ENCODE results near the gene BRICD5.
A peak's percentile ranks its signal among the peaks of the same experiment; 100 is the strongest.

BRICD5 gene

DNA sequence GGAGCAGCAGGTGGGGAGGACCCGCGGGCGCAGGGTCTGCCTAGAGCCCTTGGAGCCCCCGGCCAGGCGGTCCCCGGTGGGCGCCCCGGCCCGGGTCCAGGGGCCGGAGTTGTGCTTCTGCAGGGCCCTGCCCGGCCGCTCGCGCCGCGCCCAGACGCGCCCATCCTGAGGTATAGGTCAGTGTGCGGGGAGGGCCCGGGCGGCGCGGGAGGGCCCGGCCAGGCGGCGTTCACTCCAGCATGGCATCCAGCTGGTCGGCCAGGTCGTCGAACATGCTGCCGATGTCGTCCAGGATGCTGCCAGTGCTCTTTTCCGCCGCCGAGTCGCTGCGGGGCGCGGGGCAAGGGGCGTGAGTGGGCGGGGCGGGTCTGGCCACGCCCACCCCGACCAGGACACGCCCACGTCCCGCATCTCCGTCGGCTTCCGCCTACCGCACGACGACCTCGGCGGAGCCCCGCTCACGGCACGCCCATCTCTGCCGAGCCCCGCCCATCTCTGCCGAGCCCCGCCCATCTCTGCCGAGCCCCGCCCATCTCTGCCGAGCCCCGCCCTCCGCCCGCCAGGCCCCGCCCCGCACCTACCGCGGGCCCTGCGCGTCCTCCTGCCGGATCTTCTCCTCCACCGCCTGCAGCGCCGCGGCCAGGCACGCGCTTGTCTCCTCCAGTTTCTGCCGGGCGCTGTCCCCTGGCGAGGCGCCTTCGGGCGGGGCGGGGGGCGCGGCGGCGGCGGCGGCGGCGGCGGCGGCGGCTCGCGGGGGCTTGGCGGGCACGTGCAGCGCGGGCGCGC is 32.1 kb downstream of the BRICD5 start:
- Histone ChIP-seq H3K36me3 (ENCODE audit: control insufficient read depth in 2 of 2, insufficient read depth in 1 of 2, low read length in 2 of 2) (peaks cover 0 to 50% of the 10 kb centered on the region in 2 experiments; a peak in 1 of 3 replicates), H3K9me3 (ENCODE audit: control insufficient read depth, insufficient read depth, low read depth, low read length) (no peaks in the 10 kb centered on the region), H3K4me1 (ENCODE audit: control insufficient read depth, insufficient read depth, low read length) (no peaks in the 10 kb centered on the region), H3K4me3 (ENCODE audit: low read depth, low read length) (no peak overlapping the region), H3K27ac (ENCODE audit: extremely low read depth, low read depth, low read length) (no peak overlapping the region)
- TF ChIP-seq KLF9 (tag by site-specific recombination; IDR thresholded peaks at IDR 0.05; ENCODE audit: low read depth) (peak; percentile 95), SP3 (tag by site-specific recombination; IDR thresholded peaks at IDR 0.05) (0 out of 2 replicates have a peak, but pooled peaks have one; percentile 26), KLF8 (tag by site-specific recombination; IDR thresholded peaks at IDR 0.05) (peak; percentile 97), KLF10 (tag by site-specific recombination; IDR thresholded peaks at IDR 0.05) (peak; percentile 89), KLF1 (tag by site-specific recombination; IDR thresholded peaks at IDR 0.05) (peak; percentile 36; the same call in 1 of the 2 replicates)
- TF ChIP-seq, protein P1, sequence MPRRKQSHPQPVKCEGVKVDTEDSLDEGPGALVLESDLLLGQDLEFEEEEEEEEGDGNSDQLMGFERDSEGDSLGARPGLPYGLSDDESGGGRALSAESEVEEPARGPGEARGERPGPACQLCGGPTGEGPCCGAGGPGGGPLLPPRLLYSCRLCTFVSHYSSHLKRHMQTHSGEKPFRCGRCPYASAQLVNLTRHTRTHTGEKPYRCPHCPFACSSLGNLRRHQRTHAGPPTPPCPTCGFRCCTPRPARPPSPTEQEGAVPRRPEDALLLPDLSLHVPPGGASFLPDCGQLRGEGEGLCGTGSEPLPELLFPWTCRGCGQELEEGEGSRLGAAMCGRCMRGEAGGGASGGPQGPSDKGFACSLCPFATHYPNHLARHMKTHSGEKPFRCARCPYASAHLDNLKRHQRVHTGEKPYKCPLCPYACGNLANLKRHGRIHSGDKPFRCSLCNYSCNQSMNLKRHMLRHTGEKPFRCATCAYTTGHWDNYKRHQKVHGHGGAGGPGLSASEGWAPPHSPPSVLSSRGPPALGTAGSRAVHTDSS (tag by site-specific recombination; IDR thresholded peaks at IDR 0.05): no peak
- TF ChIP-seq, protein P2, sequence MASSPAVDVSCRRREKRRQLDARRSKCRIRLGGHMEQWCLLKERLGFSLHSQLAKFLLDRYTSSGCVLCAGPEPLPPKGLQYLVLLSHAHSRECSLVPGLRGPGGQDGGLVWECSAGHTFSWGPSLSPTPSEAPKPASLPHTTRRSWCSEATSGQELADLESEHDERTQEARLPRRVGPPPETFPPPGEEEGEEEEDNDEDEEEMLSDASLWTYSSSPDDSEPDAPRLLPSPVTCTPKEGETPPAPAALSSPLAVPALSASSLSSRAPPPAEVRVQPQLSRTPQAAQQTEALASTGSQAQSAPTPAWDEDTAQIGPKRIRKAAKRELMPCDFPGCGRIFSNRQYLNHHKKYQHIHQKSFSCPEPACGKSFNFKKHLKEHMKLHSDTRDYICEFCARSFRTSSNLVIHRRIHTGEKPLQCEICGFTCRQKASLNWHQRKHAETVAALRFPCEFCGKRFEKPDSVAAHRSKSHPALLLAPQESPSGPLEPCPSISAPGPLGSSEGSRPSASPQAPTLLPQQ (tag by site-specific recombination; IDR thresholded peaks at IDR 0.05): no peak
- POLR2A ChIA-PET: no interaction called here
- CTCF ChIA-PET: no interaction called here

GRCh38 chr16:2177561-2177960 is 33.1 kb downstream of the BRICD5 start:
- ChIA-PET POLR2A (interaction anchor here (0.6 kb wide), 1 partner anchor 1452 kb away, joined by 3 read pairs; no protein-coding TSS in a partner anchor), CTCF (interaction anchor here (0.6 kb wide), 1 partner anchor 17 kb away, joined by 3 read pairs; no protein-coding TSS in a partner anchor)
- Histone ChIP-seq H3K9me3 (ENCODE audit: control insufficient read depth, insufficient read depth, low read depth, low read length) (no peaks in the 10 kb centered on the region), H3K4me3 (ENCODE audit: low read depth, low read length) (no peak overlapping the region), H3K27ac (ENCODE audit: extremely low read depth, low read depth, low read length) (no peak overlapping the region), H3K36me3 (ENCODE audit: control insufficient read depth in 2 of 2, insufficient read depth in 1 of 2, low read length in 2 of 2) (peaks cover 0 to 49% of the 10 kb centered on the region in 2 experiments; a peak in 1 of 3 replicates), H3K4me1 (ENCODE audit: control insufficient read depth, insufficient read depth, low read length) (no peaks in the 10 kb centered on the region)
- TF ChIP-seq ZNF791 (tag by site-specific recombination; IDR thresholded peaks at IDR 0.05) (no peak), KLF10 (tag by site-specific recombination; IDR thresholded peaks at IDR 0.05) (0 out of 2 replicates have a peak, but pooled peaks have one; percentile 23)

DNA sequence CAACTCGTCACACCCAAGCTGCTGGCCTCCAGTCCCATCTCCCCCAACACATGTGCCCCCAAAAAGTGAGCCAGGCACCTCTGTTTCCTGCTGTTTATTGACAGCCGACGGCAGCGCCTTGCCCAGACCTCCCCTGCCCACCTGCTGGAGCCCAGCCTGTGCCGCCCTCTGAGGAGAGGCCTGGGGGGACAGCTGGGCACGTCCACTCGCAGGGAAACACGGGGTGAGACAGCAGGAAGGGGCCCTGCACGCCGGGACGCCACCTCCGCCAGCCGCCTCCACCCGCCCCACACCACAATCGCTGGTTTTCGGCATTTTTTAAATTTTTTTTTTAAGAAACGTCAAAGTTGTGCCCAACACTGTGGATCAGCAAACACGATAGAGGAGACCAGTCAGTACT is 33.6 kb downstream of the BRICD5 start:
- H3K4me1 ChIP-seq (ENCODE audit: control insufficient read depth, insufficient read depth, low read length): no peaks in the 10 kb centered on the region
- peaks cover 0 to 50% of the 10 kb centered on the region in 2 experiments; a peak in 1 of 3 replicates for H3K36me3 ChIP-seq (ENCODE audit: control insufficient read depth in 2 of 2, insufficient read depth in 1 of 2, low read length in 2 of 2)
- ChIA-PET CTCF (no interaction called here), POLR2A (no interaction called here)
- H3K9me3 ChIP-seq (ENCODE audit: control insufficient read depth, insufficient read depth, low read depth, low read length): no peaks in the 10 kb centered on the region
- TF ChIP-seq ZNF398 (tag by site-specific recombination; IDR thresholded peaks at IDR 0.05) (no peak), ZNF350 (tag by site-specific recombination; IDR thresholded peaks at IDR 0.05) (no peak)
- H3K4me3 ChIP-seq (ENCODE audit: low read depth, low read length): no peak overlapping the region
- no peak overlapping the region for H3K27ac ChIP-seq (ENCODE audit: extremely low read depth, low read depth, low read length)

- Histone ChIP-seq H3K9me3 (ENCODE audit: control insufficient read depth, insufficient read depth, low read depth, low read length) (no peaks in the 10 kb centered on the region), H3K27ac (ENCODE audit: extremely low read depth, low read depth, low read length) (no peak overlapping the region), H3K4me1 (ENCODE audit: control insufficient read depth, insufficient read depth, low read length) (no peaks in the 10 kb centered on the region), H3K36me3 (ENCODE audit: control insufficient read depth in 2 of 2, insufficient read depth in 1 of 2, low read length in 2 of 2) (peaks cover 0 to 60% of the 10 kb centered on the region in 2 experiments; a peak in 1 of 3 replicates), H3K4me3 (ENCODE audit: low read depth, low read length) (no peak overlapping the region)
- ChIA-PET POLR2A (interaction anchor here (2.7 kb wide), 1 partner anchor 21 kb away, joined by 18 read pairs; the partner anchor contains the start of gene TRAF7), CTCF (no interaction called here)
- TF ChIP-seq ZNF24 (tag by site-specific recombination; IDR thresholded peaks at IDR 0.05) (no peak), ZNF404 (tag by site-specific recombination; IDR thresholded peaks at IDR 0.05) (no peak), ZNF600 (tag by site-specific recombination; IDR thresholded peaks at IDR 0.05) (peak; percentile 58)
- TF ChIP-seq, protein P3, sequence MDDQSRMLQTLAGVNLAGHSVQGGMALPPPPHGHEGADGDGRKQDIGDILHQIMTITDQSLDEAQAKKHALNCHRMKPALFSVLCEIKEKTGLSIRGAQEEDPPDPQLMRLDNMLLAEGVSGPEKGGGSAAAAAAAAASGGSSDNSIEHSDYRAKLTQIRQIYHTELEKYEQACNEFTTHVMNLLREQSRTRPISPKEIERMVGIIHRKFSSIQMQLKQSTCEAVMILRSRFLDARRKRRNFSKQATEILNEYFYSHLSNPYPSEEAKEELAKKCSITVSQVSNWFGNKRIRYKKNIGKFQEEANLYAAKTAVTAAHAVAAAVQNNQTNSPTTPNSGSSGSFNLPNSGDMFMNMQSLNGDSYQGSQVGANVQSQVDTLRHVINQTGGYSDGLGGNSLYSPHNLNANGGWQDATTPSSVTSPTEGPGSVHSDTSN (CRISPR knock-in tag; IDR thresholded peaks at IDR 0.05): 0 out of 2 replicates have a peak, but pooled peaks have one; percentile 10
Measured at GRCh38 chr16:2176047-2176446, 34.6 kb downstream of the BRICD5 start.
